ENCODE results near the gene AIG1.

AIG1 gene

GRCh38 chr6:143096403-143096802 lies 35.7 kb downstream of the AIG1 start:
- DNase-seq (ENCODE audit: low read depth in 2 of 2) = no peak

- DNase-seq (ENCODE audit: low read depth in 2 of 2) = no peak
Observed at GRCh38 chr6:143097224-143097795, 36.6 kb downstream of the AIG1 start.

- DNase-seq (ENCODE audit: low read depth in 2 of 2) = no peak
Observed at GRCh38 chr6:143098054-143098671, 37.5 kb downstream of the AIG1 start.

GRCh38 chr6:143099647-143100046 lies 39.0 kb downstream of the AIG1 start:
- no peak for DNase-seq (ENCODE audit: low read depth in 2 of 2)

- DNase-seq (ENCODE audit: low read depth in 2 of 2) = no peak
Observed at GRCh38 chr6:143100429-143100828, 39.7 kb downstream of the AIG1 start.

- no peak for DNase-seq (ENCODE audit: low read depth in 2 of 2)
Observed at GRCh38 chr6:143103916-143104315, 43.2 kb downstream of the AIG1 start.

- DNase-seq (ENCODE audit: low read depth in 2 of 2) = no peak
Observed at GRCh38 chr6:143107440-143107839, 46.8 kb downstream of the AIG1 start.

GRCh38 chr6:143107911-143108761 lies 47.4 kb downstream of the AIG1 start:
- DNase-seq (ENCODE audit: low read depth in 2 of 2) = no peak

- DNase-seq (ENCODE audit: low read depth in 2 of 2) = no peak
Observed at GRCh38 chr6:143109196-143109595, 48.5 kb downstream of the AIG1 start.

GRCh38 chr6:143110572-143110971 lies 49.9 kb downstream of the AIG1 start:
- no peak for DNase-seq (ENCODE audit: low read depth in 2 of 2)

- DNase-seq (ENCODE audit: low read depth in 2 of 2) = no peak
Observed at GRCh38 chr6:143110996-143111395, 50.3 kb downstream of the AIG1 start.

GRCh38 chr6:143111443-143111842 lies 50.8 kb downstream of the AIG1 start:
- DNase-seq (ENCODE audit: low read depth in 2 of 2) = no peak

GRCh38 chr6:143112084-143112768 lies 51.5 kb downstream of the AIG1 start:
- DNase-seq (ENCODE audit: low read depth in 2 of 2) = no peak

GRCh38 chr6:143112837-143113236 lies 52.1 kb downstream of the AIG1 start:
- no peak for DNase-seq (ENCODE audit: low read depth in 2 of 2)

GRCh38 chr6:143115728-143116127 lies 55.0 kb downstream of the AIG1 start:
- DNase-seq (ENCODE audit: low read depth in 2 of 2) = no peak

- DNase-seq (ENCODE audit: low read depth in 2 of 2) = no peak
Observed at GRCh38 chr6:143117108-143117507, 56.4 kb downstream of the AIG1 start.

- DNase-seq (ENCODE audit: low read depth in 2 of 2) = no peak
Observed at GRCh38 chr6:143119260-143119659, 58.6 kb downstream of the AIG1 start.

- no peak for DNase-seq (ENCODE audit: low read depth in 2 of 2)
Observed at GRCh38 chr6:143123081-143123480, 62.4 kb downstream of the AIG1 start.

GRCh38 chr6:143123941-143124340 lies 63.3 kb downstream of the AIG1 start:
- no peak for DNase-seq (ENCODE audit: low read depth in 2 of 2)

- DNase-seq (ENCODE audit: low read depth in 2 of 2) = no peak
Observed at GRCh38 chr6:143125455-143125854, 64.8 kb downstream of the AIG1 start.

GRCh38 chr6:143125864-143126573 lies 65.3 kb downstream of the AIG1 start:
- no peak for DNase-seq (ENCODE audit: low read depth in 2 of 2)

GRCh38 chr6:143126574-143126941 lies 65.9 kb downstream of the AIG1 start:
- DNase-seq (ENCODE audit: low read depth in 2 of 2) = no peak
